HepG2 (cell line): Measurements from ENCODE around the gene ILDR2.

Experiments used
- ATF7 ChIP-seq, 2 experiments: fragments of 450-650 bp in 1 of 2; sonication (generic) in 1 of 2; formaldehyde crosslinking in 1 of 2; IDR thresholded peaks; 2 replicates each; pipeline versions ENCODE4 v1.4.0 to v1.6.1; 2016 to 2020; ENCODE audit warnings: antibody characterized with exemption in 1 of 2, mild to moderate bottlenecking in 1 of 2, missing genetic modification reagents in 1 of 2
- ELF4 ChIP-seq: sonication (generic); formaldehyde crosslinking; IDR thresholded peaks from 2 replicates; pipeline ENCODE4 v1.5.0; 2020; ENCODE audit warnings: missing genetic modification reagents, mild to moderate bottlenecking, moderate library complexity, borderline replicate concordance
- MED1 ChIP-seq: sonication (generic); formaldehyde crosslinking; IDR thresholded peaks from 2 replicates; pipeline ENCODE4 v1.4.0; 2020; ENCODE audit warnings: missing genetic modification reagents
- POLR2A ChIP-seq, 2 experiments: IDR thresholded peaks; 2 replicates each; pipeline ENCODE4 v1.6.1; 2011; ENCODE audit warnings: low read depth in 2 of 2, low read length in 2 of 2, mild to moderate bottlenecking in 1 of 2, moderate library complexity in 1 of 2; ENCODE audit not compliant: insufficient read depth in 1 of 2
- STAT5B ChIP-seq: sonication (generic); formaldehyde crosslinking; IDR thresholded peaks from 2 replicates; pipeline ENCODE4 v1.4.0; 2020; ENCODE audit warnings: missing genetic modification reagents
- ZNF558 ChIP-seq: sonication (generic); formaldehyde crosslinking; IDR thresholded peaks from 2 replicates; pipeline ENCODE4 v1.9.0; 2022; ENCODE audit warnings: mild to moderate bottlenecking, missing genetic modification reagents, borderline replicate concordance
- ZNF720 ChIP-seq: sonication (generic); formaldehyde crosslinking; IDR thresholded peaks from 2 replicates; pipeline ENCODE4 v1.4.0; 2020; ENCODE audit warnings: missing genetic modification reagents
- TF ChIP-seq, protein P1 (sequence below): IDR thresholded peaks from 2 replicates; pipeline ENCODE4 v1.6.1; 2016; ENCODE audit warnings: missing compliant biosample characterization, missing genetic modification reagents, borderline replicate concordance
- TF ChIP-seq, protein P2 (sequence below): sonication (generic); formaldehyde crosslinking; IDR thresholded peaks from 2 replicates; pipeline ENCODE4 v1.8.0; 2023; ENCODE audit warnings: mild to moderate bottlenecking, missing genetic modification reagents
- TF ChIP-seq, protein P3 (sequence below): sonication (generic); formaldehyde crosslinking; IDR thresholded peaks from 2 replicates; pipeline ENCODE4 v1.4.0; 2020; ENCODE audit warnings: missing genetic modification reagents, mild to moderate bottlenecking, borderline replicate concordance
- TF ChIP-seq, protein P4 (sequence below): sonication (generic); formaldehyde crosslinking; IDR thresholded peaks from 2 replicates; pipeline ENCODE4 v1.5.0; 2020; ENCODE audit warnings: mild to moderate bottlenecking, missing genetic modification reagents, moderate library complexity
- TF ChIP-seq, protein P5 (sequence below): sonication (generic); IDR thresholded peaks from 2 replicates; pipeline ENCODE4 v1.6.1; 2016; ENCODE audit warnings: low read depth, borderline replicate concordance
- TF ChIP-seq, protein P6 (sequence below): sonication (generic); formaldehyde crosslinking; IDR thresholded peaks from 2 replicates; pipeline ENCODE4 v1.4.0; 2020; ENCODE audit warnings: missing genetic modification reagents
- TF ChIP-seq, protein P7 (sequence below): sonication (generic); formaldehyde crosslinking; IDR thresholded peaks from 2 replicates; pipeline ENCODE4 v1.8.0; 2022; ENCODE audit warnings: mild to moderate bottlenecking, missing genetic modification reagents, moderate library complexity

DNA sequence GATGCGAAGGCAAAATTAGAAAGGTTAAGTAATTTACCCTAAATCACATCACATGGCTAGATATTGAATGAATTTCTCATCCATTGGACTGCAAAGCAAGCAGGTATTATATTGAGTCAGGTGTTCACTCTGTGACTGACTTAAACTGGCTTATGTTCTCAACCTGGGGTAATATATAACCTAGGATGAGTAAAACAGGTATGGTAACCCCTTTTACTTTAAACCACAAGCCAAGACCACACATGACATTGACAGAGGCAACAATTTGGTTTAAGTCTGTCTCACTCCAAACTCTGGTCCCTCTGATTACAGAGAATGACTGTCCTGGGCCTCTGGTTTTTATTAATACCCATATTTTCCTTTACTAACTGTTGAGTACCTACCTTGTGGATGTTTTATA is 47.0 kb upstream of the ILDR2 start:
- TF ChIP-seq, protein P1, sequence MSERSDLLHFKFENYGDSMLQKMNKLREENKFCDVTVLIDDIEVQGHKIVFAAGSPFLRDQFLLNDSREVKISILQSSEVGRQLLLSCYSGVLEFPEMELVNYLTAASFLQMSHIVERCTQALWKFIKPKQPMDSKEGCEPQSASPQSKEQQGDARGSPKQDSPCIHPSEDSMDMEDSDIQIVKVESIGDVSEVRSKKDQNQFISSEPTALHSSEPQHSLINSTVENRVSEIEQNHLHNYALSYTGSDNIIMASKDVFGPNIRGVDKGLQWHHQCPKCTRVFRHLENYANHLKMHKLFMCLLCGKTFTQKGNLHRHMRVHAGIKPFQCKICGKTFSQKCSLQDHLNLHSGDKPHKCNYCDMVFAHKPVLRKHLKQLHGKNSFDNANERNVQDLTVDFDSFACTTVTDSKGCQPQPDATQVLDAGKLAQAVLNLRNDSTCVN (CRISPR knock-in tag) = no peak
- TF ChIP-seq ZNF558 (CRISPR knock-in tag) = no peak
- TF ChIP-seq, protein P2, sequence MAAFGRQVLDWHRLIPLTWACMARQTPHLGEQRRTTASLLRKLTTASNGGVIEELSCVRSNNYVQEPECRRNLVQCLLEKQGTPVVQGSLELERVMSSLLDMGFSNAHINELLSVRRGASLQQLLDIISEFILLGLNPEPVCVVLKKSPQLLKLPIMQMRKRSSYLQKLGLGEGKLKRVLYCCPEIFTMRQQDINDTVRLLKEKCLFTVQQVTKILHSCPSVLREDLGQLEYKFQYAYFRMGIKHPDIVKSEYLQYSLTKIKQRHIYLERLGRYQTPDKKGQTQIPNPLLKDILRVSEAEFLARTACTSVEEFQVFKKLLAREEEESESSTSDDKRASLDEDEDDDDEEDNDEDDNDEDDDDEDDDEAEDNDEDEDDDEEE = no peak
- TF ChIP-seq ATF7 (IDR thresholded peaks at IDR 0.05) = no peak
- no peak for TF ChIP-seq ATF7 (CRISPR knock-in tag; IDR thresholded peaks at IDR 0.05)
- TF ChIP-seq, protein P3, sequence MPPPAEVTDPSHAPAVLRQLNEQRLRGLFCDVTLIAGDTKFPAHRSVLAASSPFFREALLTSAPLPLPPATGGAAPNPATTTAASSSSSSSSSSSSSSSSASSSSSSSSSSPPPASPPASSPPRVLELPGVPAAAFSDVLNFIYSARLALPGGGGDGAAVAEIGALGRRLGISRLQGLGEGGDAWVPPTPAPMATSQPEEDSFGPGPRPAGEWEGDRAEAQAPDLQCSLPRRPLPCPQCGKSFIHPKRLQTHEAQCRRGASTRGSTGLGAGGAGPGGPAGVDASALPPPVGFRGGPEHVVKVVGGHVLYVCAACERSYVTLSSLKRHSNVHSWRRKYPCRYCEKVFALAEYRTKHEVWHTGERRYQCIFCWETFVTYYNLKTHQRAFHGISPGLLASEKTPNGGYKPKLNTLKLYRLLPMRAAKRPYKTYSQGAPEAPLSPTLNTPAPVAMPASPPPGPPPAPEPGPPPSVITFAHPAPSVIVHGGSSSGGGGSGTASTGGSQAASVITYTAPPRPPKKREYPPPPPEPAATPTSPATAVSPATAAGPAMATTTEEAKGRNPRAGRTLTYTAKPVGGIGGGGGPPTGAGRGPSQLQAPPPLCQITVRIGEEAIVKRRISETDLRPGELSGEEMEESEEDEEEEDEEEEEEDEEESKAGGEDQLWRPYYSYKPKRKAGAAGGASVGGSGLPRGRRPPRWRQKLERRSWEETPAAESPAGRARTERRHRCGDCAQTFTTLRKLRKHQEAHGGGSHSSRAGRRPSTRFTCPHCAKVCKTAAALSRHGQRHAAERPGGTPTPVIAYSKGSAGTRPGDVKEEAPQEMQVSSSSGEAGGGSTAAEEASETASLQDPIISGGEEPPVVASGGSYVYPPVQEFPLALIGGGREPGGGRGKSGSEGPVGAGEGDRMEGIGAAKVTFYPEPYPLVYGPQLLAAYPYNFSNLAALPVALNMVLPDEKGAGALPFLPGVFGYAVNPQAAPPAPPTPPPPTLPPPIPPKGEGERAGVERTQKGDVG = no peak
- no peak for TF ChIP-seq POLR2A (IDR thresholded peaks at IDR 0.05; ENCODE audit: insufficient read depth in 1 of 2, low read depth in 2 of 2, low read length in 2 of 2)
- no peak for TF ChIP-seq ELF4 (CRISPR knock-in tag)
- TF ChIP-seq, protein P4, sequence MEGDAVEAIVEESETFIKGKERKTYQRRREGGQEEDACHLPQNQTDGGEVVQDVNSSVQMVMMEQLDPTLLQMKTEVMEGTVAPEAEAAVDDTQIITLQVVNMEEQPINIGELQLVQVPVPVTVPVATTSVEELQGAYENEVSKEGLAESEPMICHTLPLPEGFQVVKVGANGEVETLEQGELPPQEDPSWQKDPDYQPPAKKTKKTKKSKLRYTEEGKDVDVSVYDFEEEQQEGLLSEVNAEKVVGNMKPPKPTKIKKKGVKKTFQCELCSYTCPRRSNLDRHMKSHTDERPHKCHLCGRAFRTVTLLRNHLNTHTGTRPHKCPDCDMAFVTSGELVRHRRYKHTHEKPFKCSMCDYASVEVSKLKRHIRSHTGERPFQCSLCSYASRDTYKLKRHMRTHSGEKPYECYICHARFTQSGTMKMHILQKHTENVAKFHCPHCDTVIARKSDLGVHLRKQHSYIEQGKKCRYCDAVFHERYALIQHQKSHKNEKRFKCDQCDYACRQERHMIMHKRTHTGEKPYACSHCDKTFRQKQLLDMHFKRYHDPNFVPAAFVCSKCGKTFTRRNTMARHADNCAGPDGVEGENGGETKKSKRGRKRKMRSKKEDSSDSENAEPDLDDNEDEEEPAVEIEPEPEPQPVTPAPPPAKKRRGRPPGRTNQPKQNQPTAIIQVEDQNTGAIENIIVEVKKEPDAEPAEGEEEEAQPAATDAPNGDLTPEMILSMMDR (CRISPR knock-in tag) = no peak
- TF ChIP-seq, protein P5, sequence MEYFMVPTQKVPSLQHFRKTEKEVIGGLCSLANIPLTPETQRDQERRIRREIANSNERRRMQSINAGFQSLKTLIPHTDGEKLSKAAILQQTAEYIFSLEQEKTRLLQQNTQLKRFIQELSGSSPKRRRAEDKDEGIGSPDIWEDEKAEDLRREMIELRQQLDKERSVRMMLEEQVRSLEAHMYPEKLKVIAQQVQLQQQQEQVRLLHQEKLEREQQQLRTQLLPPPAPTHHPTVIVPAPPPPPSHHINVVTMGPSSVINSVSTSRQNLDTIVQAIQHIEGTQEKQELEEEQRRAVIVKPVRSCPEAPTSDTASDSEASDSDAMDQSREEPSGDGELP = no peak
- TF ChIP-seq, protein P6, sequence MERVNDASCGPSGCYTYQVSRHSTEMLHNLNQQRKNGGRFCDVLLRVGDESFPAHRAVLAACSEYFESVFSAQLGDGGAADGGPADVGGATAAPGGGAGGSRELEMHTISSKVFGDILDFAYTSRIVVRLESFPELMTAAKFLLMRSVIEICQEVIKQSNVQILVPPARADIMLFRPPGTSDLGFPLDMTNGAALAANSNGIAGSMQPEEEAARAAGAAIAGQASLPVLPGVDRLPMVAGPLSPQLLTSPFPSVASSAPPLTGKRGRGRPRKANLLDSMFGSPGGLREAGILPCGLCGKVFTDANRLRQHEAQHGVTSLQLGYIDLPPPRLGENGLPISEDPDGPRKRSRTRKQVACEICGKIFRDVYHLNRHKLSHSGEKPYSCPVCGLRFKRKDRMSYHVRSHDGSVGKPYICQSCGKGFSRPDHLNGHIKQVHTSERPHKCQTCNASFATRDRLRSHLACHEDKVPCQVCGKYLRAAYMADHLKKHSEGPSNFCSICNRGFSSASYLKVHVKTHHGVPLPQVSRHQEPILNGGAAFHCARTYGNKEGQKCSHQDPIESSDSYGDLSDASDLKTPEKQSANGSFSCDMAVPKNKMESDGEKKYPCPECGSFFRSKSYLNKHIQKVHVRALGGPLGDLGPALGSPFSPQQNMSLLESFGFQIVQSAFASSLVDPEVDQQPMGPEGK (CRISPR knock-in tag) = no peak
- no peak for TF ChIP-seq MED1 (CRISPR knock-in tag)
- no peak for TF ChIP-seq ZNF720 (CRISPR knock-in tag)
- TF ChIP-seq, protein P7, sequence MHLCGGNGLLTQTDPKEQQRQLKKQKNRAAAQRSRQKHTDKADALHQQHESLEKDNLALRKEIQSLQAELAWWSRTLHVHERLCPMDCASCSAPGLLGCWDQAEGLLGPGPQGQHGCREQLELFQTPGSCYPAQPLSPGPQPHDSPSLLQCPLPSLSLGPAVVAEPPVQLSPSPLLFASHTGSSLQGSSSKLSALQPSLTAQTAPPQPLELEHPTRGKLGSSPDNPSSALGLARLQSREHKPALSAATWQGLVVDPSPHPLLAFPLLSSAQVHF (CRISPR knock-in tag) = no peak
- TF ChIP-seq STAT5B (CRISPR knock-in tag) = no peak
